Suppressor macrophage treated with lipopolysaccharide for 4 hours (primary cell): Measurements from ENCODE around the gene LRFN3.
"Not testable (repeated sequence)": the region's sequence is repeated elsewhere in the genome, so short reads cannot be mapped to it uniquely, and the experiment has no call there.

Source experiments
- DNase-seq: peaks from one replicate; pipeline ENCODE4 v3.0.0-alpha.2; 2020

Gene LRFN3

DNA sequence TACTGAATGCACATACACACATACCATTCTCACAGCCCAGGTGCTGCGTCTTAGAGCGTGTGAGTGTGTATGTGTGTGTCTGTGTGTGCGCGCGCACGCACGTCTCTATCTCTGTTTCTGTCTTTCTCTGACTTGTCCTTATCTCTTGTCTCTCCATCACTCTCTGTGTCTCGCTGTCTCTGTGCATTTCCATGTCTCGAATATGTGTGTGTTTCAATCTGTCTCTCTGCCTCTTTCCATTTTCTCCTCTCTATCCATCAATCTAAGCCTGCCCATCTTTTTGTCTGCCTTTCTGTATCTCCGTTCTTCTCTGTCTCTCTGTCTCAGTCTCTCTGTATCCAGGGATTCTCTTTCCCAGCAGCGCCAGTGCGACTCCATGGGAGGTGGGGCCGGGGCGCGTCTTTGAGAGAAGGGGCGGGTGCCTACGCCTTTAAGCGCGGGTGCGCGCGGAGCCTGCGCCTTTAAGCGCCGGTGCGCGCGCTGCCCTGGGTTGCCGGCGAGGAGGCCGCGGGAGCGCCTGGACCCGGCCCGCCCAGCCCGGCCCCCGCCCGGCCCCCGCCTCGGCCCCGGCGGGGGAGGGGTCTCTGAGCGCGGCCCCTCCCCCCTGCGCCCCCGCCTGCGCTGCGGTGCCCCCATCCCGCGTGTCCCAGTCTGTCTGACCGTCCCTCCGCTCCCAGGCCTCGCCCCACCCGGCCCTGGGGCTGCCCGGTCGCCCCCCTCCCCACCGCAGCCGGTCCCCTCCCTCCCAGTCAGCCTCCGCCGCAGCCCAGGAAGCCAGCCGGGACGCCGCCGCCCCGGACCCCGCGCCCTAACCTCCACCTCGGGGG, at the start of gene LRFN3:
LRFN3 (plus strand) TSS at position 464 of the 827 bp plus-strand sequence. CDS start 3,052 bp downstream, outside the sequence.
- peak; percentile 27 for DNase-seq

- no peak for DNase-seq
Observed at GRCh38 chr19:35887197-35887596, 49.0 kb upstream of the LRFN3 start.

- no peak for DNase-seq
Observed at GRCh38 chr19:35888398-35888797, 47.8 kb upstream of the LRFN3 start.

DNA sequence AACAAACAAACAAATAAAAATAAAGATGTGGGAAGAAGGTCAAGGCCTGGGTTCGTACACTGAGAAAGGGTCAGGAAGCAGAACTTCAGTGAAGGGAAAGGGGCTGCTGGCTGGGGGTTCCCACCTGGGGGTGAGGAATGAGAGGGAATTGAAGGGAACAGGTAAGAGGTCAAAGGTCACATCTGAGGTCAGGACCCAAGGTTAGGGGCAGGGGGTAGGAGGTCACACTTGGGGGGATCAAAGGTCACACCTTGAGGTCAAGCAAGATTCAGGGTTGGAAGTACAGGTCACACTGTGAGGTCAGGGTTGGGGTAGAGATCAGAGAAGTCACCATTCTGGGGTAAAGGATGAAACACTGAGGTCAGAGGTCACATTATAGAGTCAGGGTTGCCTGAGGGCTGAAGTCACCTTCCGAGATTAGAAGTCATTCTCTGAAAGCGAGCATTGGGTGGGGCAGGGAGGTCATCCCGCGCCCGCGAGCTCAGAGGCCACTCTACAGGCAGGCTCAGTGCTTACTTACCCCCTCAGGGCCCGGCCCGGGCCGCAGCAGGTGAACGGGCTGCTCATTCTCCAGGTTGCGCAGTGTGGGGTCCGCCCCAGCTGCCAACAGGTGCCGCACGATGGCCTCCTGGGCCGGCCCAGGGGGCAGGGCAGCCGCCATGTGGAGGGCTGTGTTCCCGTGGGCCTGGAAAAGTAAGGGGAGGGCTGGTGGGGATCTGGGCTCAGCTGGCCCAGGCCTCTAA, 46.6 kb upstream of the LRFN3 start:
- no peak for DNase-seq

DNA sequence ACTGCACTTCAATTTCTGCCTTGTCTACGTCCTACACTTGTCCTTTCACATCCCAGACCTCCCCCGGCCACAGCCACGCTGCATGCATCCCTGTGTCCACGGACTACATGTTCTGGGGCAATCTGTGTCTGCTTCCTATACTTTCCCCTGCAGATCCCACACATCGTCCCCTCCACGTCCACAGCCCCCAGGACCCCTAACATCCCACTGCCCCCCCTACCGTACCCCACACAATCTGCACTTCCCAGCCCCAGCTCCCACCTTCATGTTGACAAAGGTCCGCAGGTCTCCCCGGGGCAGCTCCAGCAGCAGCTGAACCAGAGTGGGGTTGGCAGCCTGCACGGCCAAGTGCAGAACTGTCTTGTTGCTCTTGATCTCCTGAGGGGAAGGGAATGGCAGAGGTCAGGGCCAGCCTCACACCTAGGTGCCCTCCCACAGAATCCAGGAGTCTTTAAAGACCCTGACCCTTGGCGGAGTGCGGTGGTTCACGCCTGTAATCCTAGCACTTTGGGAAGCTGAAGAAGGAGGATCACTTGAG, 46.0 kb upstream of the LRFN3 start:
- no peak for DNase-seq

- not testable (repeated sequence) for DNase-seq
Observed at GRCh38 chr19:35891819-35892218, 44.4 kb upstream of the LRFN3 start.

DNA sequence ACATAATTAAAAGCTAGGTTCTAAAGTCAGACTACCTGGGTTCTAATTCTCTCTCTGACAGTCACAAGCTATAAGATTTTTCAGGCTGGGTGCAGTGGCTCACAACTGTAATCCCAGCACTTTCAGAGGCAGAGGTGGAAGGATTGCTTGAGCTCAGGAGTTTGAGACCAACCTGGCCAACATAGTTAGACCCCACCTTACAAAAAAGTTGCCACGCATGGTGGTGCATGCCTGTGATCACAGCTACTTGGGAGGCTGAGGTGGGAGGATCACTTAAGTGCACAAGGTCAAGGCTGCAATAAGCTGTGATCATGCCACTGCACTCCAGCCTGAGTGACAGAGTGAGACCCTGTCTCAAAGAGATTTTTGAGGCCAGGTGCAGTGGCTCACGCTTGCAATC, 41.8 kb upstream of the LRFN3 start:
- no peak for DNase-seq

GRCh38 chr19:35895911-35896642, 40.1 kb upstream of the LRFN3 start:
- DNase-seq: no peak

DNA sequence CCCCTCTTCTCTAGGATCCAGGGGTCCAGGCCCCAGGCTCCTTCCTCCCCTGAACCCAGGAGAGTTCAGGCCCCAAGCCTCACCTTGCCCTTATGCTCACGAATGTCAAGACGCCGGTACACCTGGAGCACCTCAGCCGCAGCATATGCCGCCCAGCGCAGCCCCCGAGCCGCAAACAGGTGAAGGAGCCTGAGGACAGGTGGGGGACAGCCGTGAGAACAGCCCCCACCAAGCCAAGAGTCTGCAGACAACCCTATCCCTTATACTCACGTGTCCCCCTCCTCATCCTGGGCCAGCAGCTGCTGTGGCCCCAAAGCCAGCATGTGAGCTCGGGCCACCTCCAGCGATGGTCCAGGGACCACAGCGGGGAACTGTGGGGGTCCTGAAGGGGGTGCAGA, 39.5 kb upstream of the LRFN3 start:
- DNase-seq: no peak

DNA sequence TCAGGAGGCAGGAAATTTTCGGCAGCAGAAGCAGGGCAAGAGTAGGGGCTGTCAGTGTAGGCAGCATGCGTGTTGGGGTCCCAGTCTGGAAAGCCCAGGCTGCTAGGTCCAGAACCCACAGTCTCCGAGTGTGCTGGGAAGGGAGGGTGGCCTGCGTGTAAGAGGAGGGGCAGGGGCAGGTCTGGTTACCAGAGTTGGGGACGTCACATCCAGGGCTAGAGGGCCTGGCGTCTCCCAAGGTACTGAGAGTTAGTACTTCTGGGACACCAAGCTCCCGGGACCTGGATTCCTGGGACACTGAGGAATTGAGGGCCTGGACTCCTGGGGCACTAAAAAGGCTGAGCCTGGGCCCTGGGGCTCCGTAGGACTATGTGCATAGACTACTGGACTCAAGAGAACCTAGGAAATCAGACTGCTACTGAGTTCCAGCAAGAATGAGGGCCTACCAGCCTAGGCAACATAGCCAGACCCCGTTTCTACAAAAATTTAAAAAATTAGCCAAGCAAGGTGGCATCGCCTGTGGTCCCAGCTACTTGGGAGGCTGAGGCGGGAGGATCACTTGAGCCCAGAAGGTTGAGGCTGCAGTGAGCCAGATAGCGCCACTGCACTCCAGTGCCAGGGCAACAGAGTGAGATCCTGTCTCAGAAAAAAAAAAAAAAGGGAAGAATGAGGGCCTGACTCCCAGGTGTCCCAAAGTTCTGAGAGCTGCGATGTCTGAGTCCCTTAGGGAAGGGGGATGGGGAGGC, 38.3 kb upstream of the LRFN3 start:
- DNase-seq: no peak

GRCh38 chr19:35898499-35898809, 37.7 kb upstream of the LRFN3 start:
- DNase-seq: no peak

DNA sequence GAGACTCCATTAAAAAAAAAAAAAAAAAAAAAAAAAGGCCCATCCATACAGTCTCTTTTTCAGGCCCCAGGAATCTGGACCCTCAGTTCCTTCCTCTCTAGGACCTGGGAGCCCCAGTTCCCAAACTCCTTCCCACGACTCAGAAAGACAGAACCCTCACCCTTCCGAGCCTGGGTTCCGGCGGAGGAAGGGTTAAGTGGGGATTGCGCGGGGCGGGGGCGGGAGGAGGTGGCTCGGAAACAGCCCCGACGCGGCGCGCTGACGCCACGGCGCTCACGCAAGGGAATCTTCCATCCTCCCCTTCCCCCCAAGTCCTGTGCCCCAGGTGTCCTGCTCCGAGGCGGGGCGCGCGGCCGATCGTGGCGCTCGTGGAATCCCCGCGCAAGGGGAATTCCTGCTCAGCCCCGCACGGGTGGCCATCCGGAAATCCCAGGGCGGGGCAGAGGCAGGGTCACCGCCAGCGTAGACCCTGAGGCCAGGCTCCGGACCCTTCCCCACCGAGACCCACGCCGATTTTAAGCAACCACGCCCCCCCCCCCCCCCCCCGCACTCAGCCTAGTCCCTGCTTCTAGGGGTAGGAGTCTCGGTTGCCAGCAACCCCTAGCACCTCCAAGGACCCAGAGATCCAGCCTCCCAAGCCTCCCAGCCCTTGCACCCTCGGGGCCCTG, 36.5 kb upstream of the LRFN3 start:
- DNase-seq: peak; percentile 86

DNA sequence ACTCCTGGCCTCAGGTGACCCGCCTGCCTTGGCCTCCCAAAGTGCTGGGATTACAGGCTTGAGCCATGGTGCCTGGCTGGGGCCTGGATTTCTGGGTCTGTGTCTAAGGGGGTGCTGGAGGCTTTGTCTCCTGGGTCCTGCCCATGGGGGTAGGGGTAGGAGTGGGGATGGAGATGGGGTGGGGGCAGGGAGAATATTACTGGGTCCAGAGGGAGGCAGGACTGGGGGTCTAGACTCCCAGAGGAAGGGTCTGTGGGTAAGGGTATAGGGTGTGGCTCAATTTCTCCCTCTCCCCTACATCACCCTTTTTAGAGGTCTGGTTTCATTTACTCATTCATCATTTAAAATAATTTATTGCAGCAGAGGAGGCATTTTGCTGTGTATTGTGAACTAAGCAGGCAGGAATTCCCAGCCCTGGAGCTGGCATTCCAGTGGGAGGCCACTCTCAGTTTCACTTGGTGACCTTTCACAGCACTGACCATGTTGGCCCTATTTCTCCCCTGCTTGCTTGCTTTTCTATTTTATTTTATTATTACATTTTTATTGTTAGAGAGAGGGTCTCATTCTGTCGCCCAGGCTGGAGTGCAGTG, 35.0 kb upstream of the LRFN3 start:
- peak; percentile 51 for DNase-seq

GRCh38 chr19:35901854-35902661, 34.1 kb upstream of the LRFN3 start, which contains the start of gene HCST:
Gene HCST (plus strand): TSS chr19:35902529. CDS start chr19:35902594, 65 bp downstream.
- peak; percentile 57 for DNase-seq

- no peak for DNase-seq
Observed at GRCh38 chr19:35902870-35903475, 33.2 kb upstream of the LRFN3 start.

DNA sequence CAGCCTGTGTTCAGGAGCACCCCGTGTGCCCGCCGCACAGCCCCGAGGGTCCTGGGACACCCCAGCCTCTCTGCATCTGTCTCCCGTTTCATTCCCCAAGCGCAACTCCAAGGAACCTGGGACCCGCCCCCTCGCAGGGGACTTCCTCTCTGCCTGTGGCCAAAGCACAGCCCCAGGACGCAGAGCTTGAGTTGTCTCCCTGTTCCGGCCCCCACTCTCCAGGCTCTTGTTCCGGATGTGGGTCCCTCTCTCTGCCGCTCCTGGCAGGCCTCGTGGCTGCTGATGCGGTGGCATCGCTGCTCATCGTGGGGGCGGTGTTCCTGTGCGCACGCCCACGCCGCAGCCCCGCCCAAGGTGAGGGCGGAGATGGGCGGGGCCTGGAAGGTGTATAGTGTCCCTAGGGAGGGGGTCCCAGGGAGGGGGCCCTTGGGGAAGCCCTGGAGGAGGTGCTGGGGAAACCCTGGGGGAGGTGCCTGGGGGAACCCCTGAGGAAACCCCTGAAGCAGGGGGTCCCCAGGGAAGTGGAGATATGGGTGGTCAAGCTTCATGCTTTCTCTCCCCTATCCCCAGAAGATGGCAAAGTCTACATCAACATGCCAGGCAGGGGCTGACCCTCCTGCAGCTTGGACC, 32.5 kb upstream of the LRFN3 start:
- DNase-seq: peak; percentile 86

DNA sequence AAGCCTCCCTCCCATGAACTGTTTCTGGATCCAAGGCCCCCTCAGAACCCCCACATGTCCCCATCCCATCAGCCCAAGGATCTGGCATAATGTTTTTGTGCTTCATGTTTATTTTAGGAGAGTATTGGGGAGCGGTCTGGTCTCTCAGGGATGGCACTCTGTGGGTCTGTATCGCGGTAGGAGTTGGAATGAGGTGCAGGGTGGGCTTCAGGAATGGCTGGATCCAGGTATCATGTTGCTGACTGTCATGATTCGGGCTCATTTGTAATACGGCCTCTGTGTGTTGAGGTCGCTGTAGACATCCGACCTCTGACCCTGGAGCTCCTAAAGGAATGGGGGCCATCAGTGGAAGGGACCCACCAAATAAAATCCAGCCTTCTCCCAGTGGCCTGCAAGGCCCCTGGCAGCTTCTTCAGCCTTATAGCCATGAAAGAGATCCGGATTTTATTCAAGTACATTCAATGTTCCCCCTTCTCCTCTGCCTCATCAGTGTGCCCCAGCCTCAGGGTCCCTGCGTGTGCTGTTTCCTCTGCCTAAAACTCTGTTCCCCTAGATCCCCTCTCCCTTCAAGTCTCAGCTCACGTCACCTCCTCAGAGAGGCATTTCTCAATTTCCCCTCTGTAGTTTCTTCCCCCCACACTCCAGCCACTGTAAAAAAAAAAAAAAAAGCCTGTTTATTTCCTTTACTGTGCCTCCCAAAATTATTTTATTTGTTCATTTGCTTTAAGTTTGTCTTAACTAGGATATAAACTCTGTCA, 31.7 kb upstream of the LRFN3 start:
- peak; percentile 69 for DNase-seq

GRCh38 chr19:35905178-35905727, 30.9 kb upstream of the LRFN3 start:
- DNase-seq: no peak

GRCh38 chr19:35907377-35907745, 28.8 kb upstream of the LRFN3 start:
- DNase-seq: no peak
